PC-9 (cell line): ENCODE results near the gene CD300A.

Experiments
- CTCF ChIP-seq: fragments of 200-600 bp; sonication (generic); conservative IDR thresholded peaks from 2 replicates; pipeline ENCODE4 v1.6.1; 2017; ENCODE audit warnings: mixed run types, antibody characterized with exemption, mild to moderate bottlenecking, moderate library complexity
- EZH2 ChIP-seq: fragments of 200-600 bp; sonication (generic); IDR thresholded peaks from 2 replicates; pipeline ENCODE4 v1.8.0; 2017; ENCODE audit warnings: antibody characterized with exemption, low read depth

GRCh38 chr17:74461611-74462010, 4.8 kb upstream of the CD300A start:
- no peak for TF ChIP-seq EZH2
- TF ChIP-seq CTCF = no peak
